ENCODE results near the gene ARL5A.

The ARL5A gene

GRCh38 chr2:151841047-151841424, 12.8 kb upstream of the ARL5A start:
- no peak for DNase-seq (ENCODE audit: low read depth)
- no peak overlapping the region for H3K4me3 ChIP-seq (ENCODE audit: control insufficient read depth, low read depth, low read length)
- TF ChIP-seq, protein P1, sequence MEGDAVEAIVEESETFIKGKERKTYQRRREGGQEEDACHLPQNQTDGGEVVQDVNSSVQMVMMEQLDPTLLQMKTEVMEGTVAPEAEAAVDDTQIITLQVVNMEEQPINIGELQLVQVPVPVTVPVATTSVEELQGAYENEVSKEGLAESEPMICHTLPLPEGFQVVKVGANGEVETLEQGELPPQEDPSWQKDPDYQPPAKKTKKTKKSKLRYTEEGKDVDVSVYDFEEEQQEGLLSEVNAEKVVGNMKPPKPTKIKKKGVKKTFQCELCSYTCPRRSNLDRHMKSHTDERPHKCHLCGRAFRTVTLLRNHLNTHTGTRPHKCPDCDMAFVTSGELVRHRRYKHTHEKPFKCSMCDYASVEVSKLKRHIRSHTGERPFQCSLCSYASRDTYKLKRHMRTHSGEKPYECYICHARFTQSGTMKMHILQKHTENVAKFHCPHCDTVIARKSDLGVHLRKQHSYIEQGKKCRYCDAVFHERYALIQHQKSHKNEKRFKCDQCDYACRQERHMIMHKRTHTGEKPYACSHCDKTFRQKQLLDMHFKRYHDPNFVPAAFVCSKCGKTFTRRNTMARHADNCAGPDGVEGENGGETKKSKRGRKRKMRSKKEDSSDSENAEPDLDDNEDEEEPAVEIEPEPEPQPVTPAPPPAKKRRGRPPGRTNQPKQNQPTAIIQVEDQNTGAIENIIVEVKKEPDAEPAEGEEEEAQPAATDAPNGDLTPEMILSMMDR (IDR thresholded peaks at IDR 0.05; ENCODE audit: control insufficient read depth, insufficient read depth, low read depth, low read length, missing control alignments) = no peak

GRCh38 chr2:151840216-151841046, 12.2 kb upstream of the ARL5A start:
- TF ChIP-seq, protein P1 (IDR thresholded peaks at IDR 0.05; ENCODE audit: control insufficient read depth, insufficient read depth, low read depth, low read length, missing control alignments) = no peak
- no peak for DNase-seq (ENCODE audit: low read depth)
- H3K4me3 ChIP-seq (ENCODE audit: control insufficient read depth, low read depth, low read length) = no peak overlapping the region

GRCh38 chr2:151837926-151838325, 9.7 kb upstream of the ARL5A start:
- no peak for DNase-seq (ENCODE audit: low read depth)
- no peak overlapping the region for H3K4me3 ChIP-seq (ENCODE audit: control insufficient read depth, low read depth, low read length)
- TF ChIP-seq, protein P1 (IDR thresholded peaks at IDR 0.05; ENCODE audit: control insufficient read depth, insufficient read depth, low read depth, low read length, missing control alignments) = no peak

- TF ChIP-seq, protein P1 (IDR thresholded peaks at IDR 0.05; ENCODE audit: control insufficient read depth, insufficient read depth, low read depth, low read length, missing control alignments) = no peak
- DNase-seq (ENCODE audit: low read depth) = no peak
- H3K4me3 ChIP-seq (ENCODE audit: control insufficient read depth, low read depth, low read length) = no peak overlapping the region
Observed at GRCh38 chr2:151833984-151834383, 5.8 kb upstream of the ARL5A start.

DNA sequence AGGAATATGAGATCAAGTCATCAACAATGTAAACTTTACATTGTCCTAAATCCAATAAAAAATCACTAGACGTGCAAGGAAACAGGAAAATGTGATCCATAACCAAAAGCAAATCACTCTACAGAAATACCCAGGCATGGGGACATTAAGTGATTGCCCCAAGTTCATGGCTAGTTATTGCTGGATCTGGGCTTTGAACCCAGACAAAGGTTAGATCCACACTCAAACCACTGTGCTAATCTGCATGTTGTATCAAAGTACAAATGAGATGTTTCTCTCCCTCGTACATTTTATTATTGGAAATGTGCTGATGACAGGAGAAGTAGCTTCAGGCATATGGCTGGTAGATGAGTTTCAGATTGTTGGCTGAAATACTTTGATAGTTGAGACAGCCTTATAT, 2.7 kb upstream of the ARL5A start:
- TF ChIP-seq, protein P1 (IDR thresholded peaks at IDR 0.05; ENCODE audit: control insufficient read depth, insufficient read depth, low read depth, low read length, missing control alignments) = no peak
- H3K4me3 ChIP-seq (ENCODE audit: control insufficient read depth, low read depth, low read length) = no peak overlapping the region
- DNase-seq (ENCODE audit: low read depth) = no peak

GRCh38 chr2:151828890-151829324, 686 bp upstream of the ARL5A start:
- H3K4me3 ChIP-seq (ENCODE audit: control insufficient read depth, low read depth, low read length) = peak overlapping the region; percentile 81
- TF ChIP-seq, protein P1 (IDR thresholded peaks at IDR 0.05; ENCODE audit: control insufficient read depth, insufficient read depth, low read depth, low read length, missing control alignments) = no peak

More at GRCh38 chr2:151828890-151829324, 686 bp upstream of the ARL5A start:
- DNase-seq (ENCODE audit: low read depth) = no peak
